Mesodermal cell (in vitro differentiated cells): ENCODE data around the gene SNCAIP.

Experiments
- H3K27ac ChIP-seq: 2 replicates; pipeline ENCODE4 v1.7.0; 2013; ENCODE audit warnings: mild to moderate bottlenecking, low read depth, low read length, moderate library complexity; ENCODE audit not compliant: severe bottlenecking
- H3K36me3 ChIP-seq: 2 replicates; pipeline ENCODE4 v1.7.1; 2013; ENCODE audit warnings: mild to moderate bottlenecking, low read length, moderate library complexity; ENCODE audit not compliant: control insufficient read depth, insufficient read depth
- H3K4me1 ChIP-seq: one replicate; pipeline ENCODE4 v1.7.1; 2013; ENCODE audit warnings: mild to moderate bottlenecking, low read length; ENCODE audit not compliant: insufficient read depth, control insufficient read depth, poor library complexity, severe bottlenecking
- H3K4me3 ChIP-seq: 2 replicates; pipeline ENCODE4 v1.7.0; 2013; ENCODE audit warnings: low read length, control low read depth, mild to moderate bottlenecking; ENCODE audit not compliant: insufficient read depth, poor library complexity, severe bottlenecking; ENCODE audit errors: extremely low read depth
- H3K9me3 ChIP-seq: 2 replicates; pipeline ENCODE4 v1.7.1; 2013; ENCODE audit warnings: mild to moderate bottlenecking, low read length, moderate library complexity; ENCODE audit not compliant: control insufficient read depth
- WGBS, 2 experiments: methylation state at CpG; one replicate each; pipeline ENCODE4 v1.1.5; 2013; ENCODE audit warnings: missing lambda C conversion rate in 2 of 2; ENCODE audit not compliant: insufficient coverage in 2 of 2; 5-methylcytosine and 5-hydroxymethylcytosine counted together

The SNCAIP gene

GRCh38 chr5:122439645-122440044, 127.6 kb downstream of the SNCAIP start:
- H3K4me1 ChIP-seq, result no peaks in the 10 kb centered on the region
- H3K9me3 ChIP-seq, result no peaks in the 10 kb centered on the region
- H3K4me3 ChIP-seq, result no peak overlapping the region
- H3K27ac ChIP-seq, result no peak overlapping the region
- 71% methylated on average over 1 of the region's 1 CpG; no CpG with 5 or more reads in 1 of the 2 experiments for WGBS, 2 experiments
- H3K36me3 ChIP-seq, result no peaks in the 10 kb centered on the region

DNA sequence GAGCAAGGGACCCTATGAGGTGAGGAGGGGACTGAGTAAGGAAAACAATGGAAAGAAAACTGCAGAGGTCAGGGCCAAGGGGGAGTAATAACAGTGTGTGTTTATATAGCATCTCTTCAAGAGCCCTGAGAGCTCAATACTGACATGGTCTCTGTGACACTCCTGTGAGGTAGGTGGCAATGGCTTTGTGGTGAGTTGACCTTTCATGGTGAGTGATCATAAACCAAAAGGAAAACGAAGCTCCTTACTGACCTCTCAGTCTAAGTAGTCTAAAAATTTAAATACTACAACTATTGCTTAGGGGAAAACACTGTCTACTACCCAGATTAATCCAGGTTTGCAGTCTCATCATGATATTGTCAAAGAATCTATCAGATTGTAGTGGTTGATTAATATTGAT, 130.9 kb downstream of the SNCAIP start:
- Histone ChIP-seq H3K9me3 (no peaks in the 10 kb centered on the region), H3K4me3 (no peak overlapping the region), H3K36me3 (no peaks in the 10 kb centered on the region), H3K27ac (no peak overlapping the region), H3K4me1 (no peaks in the 10 kb centered on the region)
- no CpG with 5 or more reads among the region's 1 CpG for WGBS, 2 experiments

- H3K4me1 ChIP-seq, result no peaks in the 10 kb centered on the region
- no peak overlapping the region for H3K4me3 ChIP-seq
- H3K36me3 ChIP-seq, result no peaks in the 10 kb centered on the region
- H3K27ac ChIP-seq, result no peak overlapping the region
- 83 to 98% methylated on average over 2 to 5 of the region's 5 CpGs for WGBS, 2 experiments
- no peaks in the 10 kb centered on the region for H3K9me3 ChIP-seq
Observed at GRCh38 chr5:122444411-122444810, 132.4 kb downstream of the SNCAIP start.

DNA sequence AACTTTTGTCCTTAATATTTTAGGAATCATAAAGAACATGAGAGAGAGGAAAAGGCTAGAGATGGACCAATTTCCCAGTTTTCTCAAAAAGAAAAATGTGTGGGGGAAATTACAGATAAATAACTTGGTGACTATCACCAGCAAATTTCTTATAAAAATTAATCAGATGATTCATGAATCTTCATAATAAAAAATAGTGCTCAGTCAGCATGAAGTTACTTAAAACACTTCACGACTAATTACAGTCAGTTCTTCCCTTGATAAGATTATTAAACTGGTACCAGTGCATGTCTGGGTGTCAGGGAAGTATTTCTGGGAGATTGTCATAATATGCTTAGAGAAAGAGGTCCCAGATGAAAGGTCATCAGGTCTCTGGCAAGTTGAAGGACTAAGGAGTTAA, 133.0 kb downstream of the SNCAIP start:
- H3K4me1 ChIP-seq, result no peaks in the 10 kb centered on the region
- H3K27ac ChIP-seq, result no peak overlapping the region
- no peak overlapping the region for H3K4me3 ChIP-seq
- WGBS, 2 experiments, result no CpG with 5 or more reads among the region's 1 CpG
- no peaks in the 10 kb centered on the region for H3K36me3 ChIP-seq
- no peaks in the 10 kb centered on the region for H3K9me3 ChIP-seq

- WGBS, 2 experiments, result 82 to 100% methylated on average over 3 of the region's 3 CpGs
- H3K27ac ChIP-seq, result no peak overlapping the region
- peaks cover 4% of the 10 kb centered on the region for H3K36me3 ChIP-seq
- no peaks in the 10 kb centered on the region for H3K9me3 ChIP-seq
- no peaks in the 10 kb centered on the region for H3K4me1 ChIP-seq
- no peak overlapping the region for H3K4me3 ChIP-seq
Observed at GRCh38 chr5:122447072-122447471, 135.0 kb downstream of the SNCAIP start.

- peaks cover 8% of the 10 kb centered on the region for H3K36me3 ChIP-seq
- H3K9me3 ChIP-seq, result no peaks in the 10 kb centered on the region
- no peaks in the 10 kb centered on the region for H3K4me1 ChIP-seq
- WGBS, 2 experiments, result 96 to 100% methylated on average over 2 of the region's 3 CpGs
- no peak overlapping the region for H3K27ac ChIP-seq
- H3K4me3 ChIP-seq, result no peak overlapping the region
Observed at GRCh38 chr5:122447879-122448278, 135.8 kb downstream of the SNCAIP start.

DNA sequence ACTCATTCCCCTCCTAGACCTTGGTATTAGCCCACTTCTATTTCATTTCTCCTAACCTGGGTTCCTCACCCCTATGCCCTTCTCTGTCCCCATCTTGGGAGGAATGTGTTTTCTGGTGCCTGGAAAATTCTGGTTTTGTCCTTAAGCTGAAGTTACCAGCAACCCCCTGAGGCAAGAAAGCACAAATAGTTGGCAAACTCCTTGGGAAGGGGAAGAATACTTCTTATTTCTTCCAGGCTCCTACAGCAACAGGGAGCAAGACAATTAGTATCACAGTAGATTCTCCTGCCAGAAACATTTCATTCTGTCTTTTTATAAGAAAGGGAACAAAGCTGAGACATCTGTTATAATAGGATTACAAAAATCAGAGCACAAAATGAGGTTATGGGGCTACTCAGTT, 142.5 kb downstream of the SNCAIP start:
- H3K4me1 ChIP-seq, result no peaks in the 10 kb centered on the region
- no peak overlapping the region for H3K27ac ChIP-seq
- H3K36me3 ChIP-seq, result peaks cover 11% of the 10 kb centered on the region

DNA sequence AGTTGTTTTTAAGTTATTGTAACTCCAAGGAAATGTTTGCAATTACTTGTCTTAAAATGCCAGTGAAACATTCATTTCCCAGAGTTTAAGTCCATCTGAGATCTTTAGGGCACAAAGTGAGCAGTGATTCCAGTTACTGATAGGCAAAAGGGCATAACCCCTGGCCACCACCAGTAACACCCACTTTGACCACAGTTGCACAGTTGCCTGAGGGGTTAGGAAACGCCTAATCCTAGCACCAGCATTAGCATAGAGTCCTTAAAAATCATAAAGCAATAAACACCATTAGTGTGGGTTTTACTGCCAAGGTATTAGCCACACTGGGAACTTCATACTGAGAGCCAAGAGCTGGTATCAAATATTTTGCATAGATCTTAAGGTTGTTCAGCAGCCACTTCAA, 143.9 kb downstream of the SNCAIP start:
- Histone ChIP-seq H3K27ac (no peak overlapping the region), H3K4me1 (no peaks in the 10 kb centered on the region), H3K36me3 (peaks cover 7% of the 10 kb centered on the region), H3K9me3 (no peaks in the 10 kb centered on the region), H3K4me3 (no peak overlapping the region)
- 100% methylated on average over 1 of the region's 1 CpG; no CpG with 5 or more reads in 1 of the 2 experiments for WGBS, 2 experiments

More for the DNA sequence above, 142.5 kb downstream of the SNCAIP start:
- H3K9me3 ChIP-seq, result no peaks in the 10 kb centered on the region
- no peak overlapping the region for H3K4me3 ChIP-seq

- Histone ChIP-seq H3K36me3 (peaks cover 7% of the 10 kb centered on the region), H3K4me3 (no peak overlapping the region), H3K9me3 (no peaks in the 10 kb centered on the region), H3K4me1 (no peaks in the 10 kb centered on the region), H3K27ac (no peak overlapping the region)
- 95 to 97% methylated on average over 4 to 5 of the region's 6 CpGs for WGBS, 2 experiments
Observed at GRCh38 chr5:122457178-122457826, 145.3 kb downstream of the SNCAIP start.

- H3K9me3 ChIP-seq, result no peaks in the 10 kb centered on the region
- WGBS, 2 experiments, result 95 to 96% methylated on average over 6 of the region's 8 CpGs
- H3K4me3 ChIP-seq, result no peak overlapping the region
- H3K4me1 ChIP-seq, result no peaks in the 10 kb centered on the region
- H3K36me3 ChIP-seq, result no peaks in the 10 kb centered on the region
- no peak overlapping the region for H3K27ac ChIP-seq
Observed at GRCh38 chr5:122458278-122458872, 146.3 kb downstream of the SNCAIP start.

DNA sequence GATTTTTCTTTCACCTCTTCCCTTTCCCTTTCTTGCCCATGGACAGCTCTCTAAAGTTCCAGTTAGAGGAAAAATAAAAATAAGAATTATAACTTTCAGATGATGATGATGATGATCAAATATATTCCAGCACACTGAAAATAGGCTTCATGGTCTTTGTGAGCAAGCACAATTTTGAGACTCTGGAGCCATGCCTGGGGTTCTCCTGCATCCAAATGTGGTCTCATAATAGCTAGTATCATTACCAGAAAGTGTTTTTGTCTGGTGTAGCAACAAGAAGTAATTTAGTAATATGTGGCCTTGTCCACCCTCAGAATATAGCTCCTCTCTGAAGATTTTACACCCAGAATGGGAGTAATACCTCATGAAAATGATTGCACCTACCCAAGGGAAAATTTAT, 150.4 kb downstream of the SNCAIP start:
- Histone ChIP-seq H3K9me3 (no peaks in the 10 kb centered on the region), H3K4me3 (no peak overlapping the region), H3K27ac (no peak overlapping the region), H3K4me1 (no peaks in the 10 kb centered on the region), H3K36me3 (no peaks in the 10 kb centered on the region)
